ENCODE measurements around the gene CFAP69. TPM values are rescaled to one million over a fixed set of nuclear protein-coding genes. Genes with fewer than 3 reads are reported as not detected.

CFAP69 gene
- 1.7 TPM for total RNA-seq

- peak; percentile 99 for ATAC-seq
These were observed at the start of gene CFAP69 for GRCh38 chr7:90244909-90245851. Gene CFAP69, plus strand, starts transcription at chr7:90245174. Its CDS starts 251 bp downstream, at chr7:90245425.

GRCh38 chr7:90201500-90202195 is 43.3 kb upstream of the CFAP69 start:
- DNase-seq (ENCODE audit: low spot score) (no peak), ATAC-seq (no peak)

More at GRCh38 chr7:90244909-90245851, at the start of gene CFAP69:
- peak; percentile 96 for DNase-seq (ENCODE audit: low spot score)

GRCh38 chr7:90207956-90208355 is 37.0 kb upstream of the CFAP69 start:
- DNase-seq (ENCODE audit: low spot score) = no peak

GRCh38 chr7:90209776-90210175 is 35.2 kb upstream of the CFAP69 start:
- ATAC-seq = no peak

More at GRCh38 chr7:90207956-90208355, 37.0 kb upstream of the CFAP69 start:
- ATAC-seq = no peak

GRCh38 chr7:90210475-90210874 is 34.5 kb upstream of the CFAP69 start:
- DNase-seq (ENCODE audit: low spot score) (no peak), ATAC-seq (no peak)

More at GRCh38 chr7:90209776-90210175, 35.2 kb upstream of the CFAP69 start:
- no peak for DNase-seq (ENCODE audit: low spot score)

- peak; percentile 51 for ATAC-seq
- DNase-seq (ENCODE audit: low spot score) = no peak
These were observed 34.0 kb upstream of the CFAP69 start for GRCh38 chr7:90210981-90211380.

- peak; percentile 86 for DNase-seq (ENCODE audit: low spot score)
- peak; percentile 97 for ATAC-seq
These were observed 33.4 kb upstream of the CFAP69 start, which contains the start of gene STEAP2 for GRCh38 chr7:90211391-90212148. Gene STEAP2, plus strand, starts transcription at chr7:90211740. Its CDS starts 13,343 bp downstream, at chr7:90225083.

GRCh38 chr7:90212149-90212495 is 32.9 kb upstream of the CFAP69 start:
- DNase-seq (ENCODE audit: low spot score) (no peak), ATAC-seq (peak; percentile 6)

- ATAC-seq = no peak
These were observed 31.5 kb upstream of the CFAP69 start for GRCh38 chr7:90213521-90213920.

GRCh38 chr7:90216080-90216674 is 28.8 kb upstream of the CFAP69 start:
- DNase-seq (ENCODE audit: low spot score) (no peak), ATAC-seq (no peak)

More at GRCh38 chr7:90213521-90213920, 31.5 kb upstream of the CFAP69 start:
- no peak for DNase-seq (ENCODE audit: low spot score)

- DNase-seq (ENCODE audit: low spot score) (peak; percentile 62), ATAC-seq (peak; percentile 95)
These were observed 28.2 kb upstream of the CFAP69 start for GRCh38 chr7:90216771-90217170.

- DNase-seq (ENCODE audit: low spot score) = no peak
- no peak for ATAC-seq
These were observed 22.6 kb upstream of the CFAP69 start for GRCh38 chr7:90222390-90222789.

GRCh38 chr7:90222811-90223725 is 21.9 kb upstream of the CFAP69 start:
- ATAC-seq = no peak
- no peak for DNase-seq (ENCODE audit: low spot score)

- DNase-seq (ENCODE audit: low spot score) (no peak), ATAC-seq (no peak)
These were observed 20.8 kb upstream of the CFAP69 start for GRCh38 chr7:90224195-90224594.

GRCh38 chr7:90225181-90225580 is 19.8 kb upstream of the CFAP69 start:
- DNase-seq (ENCODE audit: low spot score) = no peak

GRCh38 chr7:90225601-90226000 is 19.4 kb upstream of the CFAP69 start:
- ATAC-seq = no peak
- DNase-seq (ENCODE audit: low spot score) = no peak

More at GRCh38 chr7:90225181-90225580, 19.8 kb upstream of the CFAP69 start:
- no peak for ATAC-seq

GRCh38 chr7:90227259-90227658 is 17.7 kb upstream of the CFAP69 start:
- DNase-seq (ENCODE audit: low spot score) (no peak), ATAC-seq (no peak)

- DNase-seq (ENCODE audit: low spot score) = no peak
- no peak for ATAC-seq
These were observed 15.3 kb upstream of the CFAP69 start for GRCh38 chr7:90229682-90230081.

GRCh38 chr7:90230834-90231233 is 14.1 kb upstream of the CFAP69 start:
- DNase-seq (ENCODE audit: low spot score) = no peak

More at GRCh38 chr7:90230834-90231233, 14.1 kb upstream of the CFAP69 start:
- ATAC-seq = no peak
